Measurements from ENCODE around the gene SLC12A4. TPM values are rescaled to one million over a fixed set of nuclear protein-coding genes. Genes with fewer than 3 reads are reported as not detected.

Gene SLC12A4
- total RNA-seq, 1 donor from 2014 or later = 8.8 TPM

DNA sequence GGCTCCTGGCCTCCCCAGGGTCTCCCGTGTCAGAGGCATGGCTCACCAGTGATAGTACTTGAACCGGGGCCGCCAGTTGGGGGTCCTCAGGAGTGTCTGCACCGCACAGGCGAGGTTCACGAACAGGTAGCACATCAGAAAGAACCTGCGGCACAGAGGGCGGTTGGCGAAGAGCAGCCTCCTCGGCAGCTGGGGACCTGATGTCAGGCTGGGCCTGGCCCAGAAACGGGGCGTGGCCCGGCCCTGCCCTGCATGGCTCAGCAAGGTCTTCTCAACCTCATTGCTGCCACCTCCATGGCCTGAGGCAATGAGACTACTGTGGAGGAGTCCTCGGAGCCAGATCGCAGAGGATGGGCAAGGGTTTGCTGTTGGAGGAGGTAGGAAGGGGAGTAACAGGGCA lies 20.4 kb downstream of the SLC12A4 start:
- H3K9ac ChIP-seq = no peak overlapping the region
- Mint-ChIP-seq H3K4me1 (peaks cover 14% of the 10 kb centered on the region), H3K27me3 (ENCODE audit: insufficient read depth, low read depth) (peaks cover 8% of the 10 kb centered on the region), H3K27ac (peak overlapping the region; percentile 20), H3K36me3 (no peaks in the 10 kb centered on the region), H3K4me3 (no peak overlapping the region), H3K9me3 (no peaks in the 10 kb centered on the region)
- peaks cover 16% of the 10 kb centered on the region for H3K4me1 ChIP-seq
- no peaks in the 10 kb centered on the region for H3K79me2 ChIP-seq (ENCODE audit: low read depth)
- no peaks in the 10 kb centered on the region for H3K9me3 ChIP-seq (ENCODE audit: low read depth)
- no peaks in the 10 kb centered on the region for H3K36me3 ChIP-seq
- H3K4me2 ChIP-seq = no peak overlapping the region
- H2AFZ ChIP-seq (replicated peaks) = no peak overlapping the region
- no peaks in the 10 kb centered on the region for H3K27me3 ChIP-seq
- peaks cover 17% of the 10 kb centered on the region for H4K20me1 ChIP-seq (ENCODE audit: low read depth)
- no peak for DNase-seq (ENCODE audit: low spot score)
- H3F3A ChIP-seq (ENCODE audit: low read depth) = peaks cover 14% of the 10 kb centered on the region
- no peak overlapping the region for H3K27ac ChIP-seq
- no peak overlapping the region for H3K4me3 ChIP-seq
- TF ChIP-seq EZH2phosphoT487 (IDR thresholded peaks at IDR 0.05) = no peak
- TF ChIP-seq, protein P1, sequence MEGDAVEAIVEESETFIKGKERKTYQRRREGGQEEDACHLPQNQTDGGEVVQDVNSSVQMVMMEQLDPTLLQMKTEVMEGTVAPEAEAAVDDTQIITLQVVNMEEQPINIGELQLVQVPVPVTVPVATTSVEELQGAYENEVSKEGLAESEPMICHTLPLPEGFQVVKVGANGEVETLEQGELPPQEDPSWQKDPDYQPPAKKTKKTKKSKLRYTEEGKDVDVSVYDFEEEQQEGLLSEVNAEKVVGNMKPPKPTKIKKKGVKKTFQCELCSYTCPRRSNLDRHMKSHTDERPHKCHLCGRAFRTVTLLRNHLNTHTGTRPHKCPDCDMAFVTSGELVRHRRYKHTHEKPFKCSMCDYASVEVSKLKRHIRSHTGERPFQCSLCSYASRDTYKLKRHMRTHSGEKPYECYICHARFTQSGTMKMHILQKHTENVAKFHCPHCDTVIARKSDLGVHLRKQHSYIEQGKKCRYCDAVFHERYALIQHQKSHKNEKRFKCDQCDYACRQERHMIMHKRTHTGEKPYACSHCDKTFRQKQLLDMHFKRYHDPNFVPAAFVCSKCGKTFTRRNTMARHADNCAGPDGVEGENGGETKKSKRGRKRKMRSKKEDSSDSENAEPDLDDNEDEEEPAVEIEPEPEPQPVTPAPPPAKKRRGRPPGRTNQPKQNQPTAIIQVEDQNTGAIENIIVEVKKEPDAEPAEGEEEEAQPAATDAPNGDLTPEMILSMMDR (IDR thresholded peaks at IDR 0.05) = no peak

DNA sequence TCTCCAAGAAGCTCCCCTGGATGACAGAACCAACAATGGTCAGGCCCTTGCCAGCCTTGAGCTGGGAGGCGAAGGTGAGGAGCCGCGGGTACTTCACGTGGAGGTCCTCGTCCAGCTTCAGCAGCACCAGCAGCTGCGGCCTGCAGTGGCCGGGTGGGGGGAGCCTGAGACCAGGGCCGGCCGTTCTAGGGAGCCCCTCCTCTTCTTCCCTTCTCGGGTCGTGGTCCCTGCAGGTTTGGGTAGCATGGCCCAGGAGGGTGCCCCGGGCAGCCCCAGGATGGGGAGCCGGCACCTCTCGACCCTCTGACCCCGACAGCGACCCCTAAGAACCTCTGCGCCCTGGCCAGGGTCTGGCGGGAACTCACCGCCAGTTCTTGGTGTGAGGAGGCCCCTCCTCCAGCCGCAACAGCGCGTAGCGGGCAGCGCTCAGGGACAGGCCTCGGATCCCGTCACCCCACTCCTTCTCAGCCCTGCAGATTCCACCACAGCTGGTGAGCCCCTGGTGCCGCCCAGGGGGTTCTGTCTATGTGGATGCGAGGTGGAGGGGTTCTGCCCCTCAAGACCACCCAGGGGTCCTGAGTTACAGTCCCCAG lies 21.4 kb downstream of the SLC12A4 start:
- no peaks in the 10 kb centered on the region for H3K27me3 ChIP-seq
- H4K20me1 ChIP-seq (ENCODE audit: low read depth) = peaks cover 24% of the 10 kb centered on the region
- H3K9ac ChIP-seq = no peak overlapping the region
- Mint-ChIP-seq H3K9me3 (no peaks in the 10 kb centered on the region), H3K36me3 (no peaks in the 10 kb centered on the region), H3K4me3 (no peak overlapping the region), H3K27me3 (ENCODE audit: insufficient read depth, low read depth) (peaks cover 8% of the 10 kb centered on the region), H3K4me1 (peaks cover 16% of the 10 kb centered on the region), H3K27ac (no peak overlapping the region)
- no peaks in the 10 kb centered on the region for H3K9me3 ChIP-seq (ENCODE audit: low read depth)
- peaks cover 16% of the 10 kb centered on the region for H3K4me1 ChIP-seq
- H3K27ac ChIP-seq = no peak overlapping the region
- no peak overlapping the region for H3K4me3 ChIP-seq
- no peaks in the 10 kb centered on the region for H3K79me2 ChIP-seq (ENCODE audit: low read depth)
- no peak overlapping the region for H3K4me2 ChIP-seq
- no peak overlapping the region for H2AFZ ChIP-seq (replicated peaks)
- TF ChIP-seq EZH2 (IDR thresholded peaks at IDR 0.05) (no peak), EZH2phosphoT487 (IDR thresholded peaks at IDR 0.05) (no peak)
- TF ChIP-seq, protein P1 (IDR thresholded peaks at IDR 0.05) = no peak
- H3F3A ChIP-seq (ENCODE audit: low read depth) = peaks cover 23% of the 10 kb centered on the region
- no peaks in the 10 kb centered on the region for H3K36me3 ChIP-seq
- no peak for DNase-seq (ENCODE audit: low spot score)

DNA sequence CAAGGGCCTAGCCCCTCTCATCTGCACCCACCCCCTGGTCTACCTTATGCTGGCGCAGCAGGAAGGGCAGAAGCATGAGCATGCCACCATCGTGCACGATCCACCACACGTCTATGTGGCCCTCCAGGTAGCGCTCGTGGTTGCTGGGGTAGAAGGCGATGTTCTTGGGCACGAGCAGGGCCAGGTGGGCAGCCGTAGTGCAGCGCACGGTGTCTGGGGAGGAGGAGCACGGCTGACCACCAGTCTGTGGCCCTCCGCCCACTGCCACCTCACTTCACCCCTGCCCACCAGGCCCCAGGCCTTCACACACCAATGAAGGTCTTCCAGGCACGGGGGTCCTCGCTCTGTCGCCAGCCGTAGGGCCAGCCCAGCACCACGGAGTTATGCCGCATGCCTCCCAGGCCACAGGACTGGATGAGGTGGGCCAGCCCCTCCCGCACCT lies 22.3 kb downstream of the SLC12A4 start:
- Histone ChIP-seq H3K27me3 (no peaks in the 10 kb centered on the region), H3K79me2 (ENCODE audit: low read depth) (no peaks in the 10 kb centered on the region), H3F3A (ENCODE audit: low read depth) (peaks cover 32% of the 10 kb centered on the region), H3K4me2 (no peak overlapping the region), H4K20me1 (ENCODE audit: low read depth) (peaks cover 33% of the 10 kb centered on the region), H3K4me3 (no peak overlapping the region), H2AFZ (replicated peaks) (no peak overlapping the region), H3K9me3 (ENCODE audit: low read depth) (no peaks in the 10 kb centered on the region), H3K9ac (no peak overlapping the region), H3K4me1 (peaks cover 16% of the 10 kb centered on the region), H3K36me3 (no peaks in the 10 kb centered on the region), H3K27ac (no peak overlapping the region)
- peaks cover 5% of the 10 kb centered on the region for H3K27me3 Mint-ChIP-seq (ENCODE audit: insufficient read depth, low read depth)
- H3K9me3 Mint-ChIP-seq = no peaks in the 10 kb centered on the region
- no peak overlapping the region for H3K4me3 Mint-ChIP-seq
- TF ChIP-seq EZH2 (IDR thresholded peaks at IDR 0.05) (no peak), EZH2phosphoT487 (IDR thresholded peaks at IDR 0.05) (no peak)
- TF ChIP-seq, protein P1 (IDR thresholded peaks at IDR 0.05) = no peak
- H3K4me1 Mint-ChIP-seq = peaks cover 20% of the 10 kb centered on the region
- no peak overlapping the region for H3K27ac Mint-ChIP-seq
- no peaks in the 10 kb centered on the region for H3K36me3 Mint-ChIP-seq
- no peak for DNase-seq (ENCODE audit: low spot score)

All from neural progenitor cell (in vitro differentiated cells).